ENCODE measurements around the gene CYBA.
A peak's percentile ranks its signal among the peaks of the same experiment; 100 is the strongest.

Gene CYBA

DNA sequence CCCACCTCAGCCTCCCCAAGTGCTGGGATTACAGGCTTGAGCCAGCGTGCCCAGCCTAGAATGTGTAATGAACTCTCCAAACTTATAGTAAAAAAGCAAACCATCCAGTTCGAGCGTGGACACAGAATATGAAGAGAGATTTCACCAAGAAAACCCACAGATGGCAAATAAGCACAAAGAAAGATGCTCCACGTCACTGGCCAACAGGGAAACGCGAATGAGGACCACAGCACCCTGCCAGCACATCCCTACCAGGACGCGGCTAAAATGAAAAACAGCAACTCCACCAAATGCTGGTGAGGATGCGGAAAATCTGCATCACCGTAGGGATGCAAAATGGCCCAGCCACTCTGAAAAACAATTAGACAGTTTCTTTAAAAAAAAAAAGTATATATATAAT is 10.6 kb upstream of the CYBA start:
- DNase-seq (ENCODE audit: low spot score), result no peak

DNA sequence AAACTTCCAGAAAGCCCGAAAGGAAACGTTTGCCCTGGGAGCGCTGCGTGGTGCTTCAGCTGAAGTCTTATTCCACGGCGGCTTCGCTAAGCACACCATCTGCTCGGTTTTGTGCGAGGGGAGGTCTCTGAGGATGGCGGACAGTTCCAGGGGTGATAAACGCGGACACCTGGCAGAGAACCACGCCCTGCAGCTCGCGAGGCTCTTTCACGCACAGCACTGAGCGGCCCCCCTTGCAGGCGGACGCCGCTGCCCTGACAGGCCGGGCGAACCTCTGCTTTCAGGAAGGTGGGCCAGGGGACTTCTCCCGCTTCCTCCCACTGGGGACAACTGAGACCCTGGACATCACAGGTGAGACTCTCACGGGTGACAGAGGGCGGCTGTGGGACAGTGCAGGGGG is 8.3 kb upstream of the CYBA start:
- DNase-seq (ENCODE audit: low spot score), result no peak

DNA sequence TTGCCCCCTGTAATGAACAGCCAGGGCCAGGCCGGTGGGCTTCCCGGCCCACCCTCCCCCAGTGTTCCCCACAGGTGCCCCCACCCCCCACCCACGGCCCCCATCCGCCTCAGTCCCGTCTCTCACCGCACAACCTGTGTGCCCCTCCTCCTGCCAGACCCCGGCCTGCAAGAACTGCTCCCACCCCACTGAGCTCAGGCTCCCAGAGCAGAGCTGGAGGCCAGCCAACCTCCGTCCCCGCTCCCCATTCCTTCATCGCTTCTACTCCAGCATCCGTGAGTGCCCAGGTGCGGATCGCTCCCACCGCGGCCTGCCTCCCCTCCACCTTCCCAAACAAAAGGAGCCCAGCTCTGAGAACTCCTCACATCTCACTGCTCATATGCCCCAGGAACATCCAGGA is 7.9 kb upstream of the CYBA start:
- DNase-seq (ENCODE audit: low spot score), result no peak

DNA sequence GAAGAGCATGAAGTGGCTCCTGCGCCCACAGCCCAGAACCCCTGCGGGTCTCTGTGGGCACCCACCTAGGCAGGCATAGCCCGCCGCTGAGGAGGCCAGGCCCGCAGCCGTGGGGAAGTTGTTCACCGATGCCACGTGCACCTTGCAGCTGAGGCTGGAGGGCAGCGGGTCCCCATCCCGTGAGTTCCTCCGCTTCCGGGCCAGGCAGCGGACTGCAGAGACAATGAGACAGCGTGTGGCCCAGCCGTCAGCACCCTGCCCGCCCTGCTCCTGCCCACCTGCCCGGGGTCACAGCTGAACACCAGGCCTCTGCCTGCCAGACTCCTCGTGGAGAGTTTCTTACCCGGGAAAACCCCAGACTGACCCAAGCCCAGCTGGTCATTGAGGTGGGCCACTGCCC is 6.5 kb upstream of the CYBA start:
- no peak for DNase-seq (ENCODE audit: low spot score)

DNA sequence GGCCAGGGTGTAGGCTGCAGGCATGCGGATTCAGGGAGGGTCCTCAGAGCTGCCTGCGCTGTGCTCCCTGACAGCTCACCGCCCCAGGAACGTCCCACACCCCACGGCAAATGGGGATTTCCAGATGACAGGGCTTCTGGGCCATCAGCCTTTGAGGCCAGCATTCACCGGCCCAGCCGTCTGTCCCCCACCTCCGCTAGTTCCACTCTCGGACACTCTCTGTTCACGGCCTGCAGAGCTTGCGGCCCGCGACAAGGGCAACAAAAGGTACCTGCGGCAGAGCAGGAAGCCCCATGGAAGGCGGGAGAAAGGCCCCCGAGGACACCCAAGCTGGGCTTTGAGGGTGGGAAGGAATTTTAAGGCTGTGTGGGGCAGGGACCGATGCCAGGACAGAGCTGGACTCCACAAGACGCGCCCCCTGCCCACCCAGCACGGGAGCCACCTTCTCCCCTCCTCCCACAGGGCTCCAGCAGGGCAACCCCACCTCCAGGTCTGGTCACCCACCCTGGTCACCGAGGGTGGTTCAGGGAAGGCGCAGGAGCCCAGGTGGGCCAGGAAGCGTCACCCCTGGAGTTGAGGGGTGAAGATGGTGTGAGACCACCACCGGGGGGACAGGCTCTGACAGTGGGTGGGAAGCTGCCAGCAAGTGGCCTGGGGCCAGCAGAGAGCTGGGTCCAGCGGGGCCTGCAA is 5.6 kb upstream of the CYBA start:
- no peak for DNase-seq (ENCODE audit: low spot score)

DNA sequence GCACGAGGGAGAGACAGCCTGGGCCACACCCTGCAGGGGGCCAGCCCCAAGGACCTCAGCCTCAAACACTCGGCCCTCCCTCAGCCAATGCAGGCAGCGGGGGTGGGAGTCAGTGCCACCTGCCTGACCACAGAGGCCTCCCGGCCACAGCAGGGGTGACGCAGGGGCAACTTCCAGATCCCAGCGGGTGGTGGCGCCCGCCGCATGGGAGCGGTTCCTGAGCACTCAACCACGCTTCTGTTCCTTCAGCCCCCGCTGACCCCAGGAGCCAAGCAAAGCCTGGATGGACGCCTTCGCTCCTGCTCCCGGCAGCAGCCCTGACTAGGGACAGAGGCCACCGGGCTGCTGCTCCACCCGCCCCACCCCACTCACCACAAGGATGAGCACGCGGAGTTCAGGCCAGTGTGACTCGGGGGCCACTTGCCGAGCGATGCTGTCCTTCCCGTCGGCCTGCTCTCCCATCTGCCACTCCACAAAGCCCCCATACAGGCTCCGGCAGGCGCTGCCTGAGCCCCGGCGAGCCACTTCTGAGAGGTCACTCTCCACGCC is 5.0 kb upstream of the CYBA start:
- DNase-seq (ENCODE audit: low spot score), result no peak

DNA sequence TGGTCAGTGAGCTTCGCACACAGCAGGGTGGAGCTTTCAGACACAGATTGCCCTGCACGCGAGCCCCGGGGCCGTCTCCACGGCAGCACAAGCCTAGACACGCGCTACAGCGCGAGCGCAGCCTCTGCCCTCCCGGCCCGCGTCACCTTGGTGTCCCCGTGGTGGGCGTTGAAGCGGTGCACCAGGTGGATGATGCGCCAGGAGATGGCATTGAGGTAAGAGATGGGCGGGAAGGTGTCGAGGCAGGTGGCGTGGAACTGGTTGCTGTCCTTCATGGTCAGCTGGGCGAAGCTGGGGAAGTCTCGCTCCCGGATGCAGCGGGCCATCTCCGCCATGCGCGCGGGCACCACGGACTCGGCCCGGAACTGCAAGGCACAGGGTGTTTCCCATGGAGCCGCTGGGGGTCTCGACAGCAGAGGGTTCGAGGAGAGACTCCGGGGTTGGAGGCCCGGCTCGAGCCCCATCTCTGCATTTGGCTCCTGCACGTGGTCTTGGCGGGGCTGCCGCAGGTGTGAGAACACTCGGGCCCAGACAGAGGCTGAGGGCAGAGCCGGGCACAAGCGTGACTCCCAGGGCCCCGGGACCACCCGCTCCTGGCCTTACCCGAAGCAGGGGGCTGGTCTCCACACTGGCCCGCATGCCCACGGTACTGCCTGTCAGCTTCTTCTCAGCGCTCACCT is 4.3 kb upstream of the CYBA start:
- DNase-seq (ENCODE audit: low spot score), result no peak

DNA sequence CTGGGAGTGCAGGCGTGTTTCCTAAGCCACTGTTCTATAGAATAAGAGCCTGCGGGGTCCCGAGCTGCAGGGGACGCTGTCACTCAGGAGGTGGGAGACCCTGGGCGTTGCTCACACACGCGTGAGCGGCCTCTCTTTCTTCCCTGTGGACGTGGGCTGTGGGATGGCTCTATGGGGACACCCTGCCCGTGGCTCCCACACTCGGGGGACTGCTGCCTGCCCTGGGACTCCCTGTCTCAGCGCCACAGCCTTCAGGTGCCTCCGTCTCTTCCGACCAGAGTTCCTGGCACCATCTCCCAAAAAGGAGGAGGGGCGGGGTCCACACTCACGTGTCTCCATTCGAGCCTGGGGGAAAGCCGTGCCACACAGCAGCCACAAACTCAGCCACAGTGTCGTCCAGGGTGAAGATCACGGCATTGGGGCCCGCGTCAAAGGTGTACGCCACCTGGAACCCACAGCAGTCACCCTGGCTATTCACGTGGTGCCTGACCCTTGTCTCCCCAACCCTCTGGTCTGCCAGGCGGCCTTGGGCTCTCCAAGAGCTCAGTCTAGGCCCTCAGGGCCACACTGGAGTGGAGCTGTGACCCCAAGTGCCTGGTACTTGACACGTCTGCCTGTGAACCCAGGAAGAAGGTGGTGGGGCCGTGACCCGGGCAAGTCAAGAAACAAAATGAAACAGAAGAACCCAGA is 3.7 kb upstream of the CYBA start:
- DNase-seq (ENCODE audit: low spot score), result no peak

DNA sequence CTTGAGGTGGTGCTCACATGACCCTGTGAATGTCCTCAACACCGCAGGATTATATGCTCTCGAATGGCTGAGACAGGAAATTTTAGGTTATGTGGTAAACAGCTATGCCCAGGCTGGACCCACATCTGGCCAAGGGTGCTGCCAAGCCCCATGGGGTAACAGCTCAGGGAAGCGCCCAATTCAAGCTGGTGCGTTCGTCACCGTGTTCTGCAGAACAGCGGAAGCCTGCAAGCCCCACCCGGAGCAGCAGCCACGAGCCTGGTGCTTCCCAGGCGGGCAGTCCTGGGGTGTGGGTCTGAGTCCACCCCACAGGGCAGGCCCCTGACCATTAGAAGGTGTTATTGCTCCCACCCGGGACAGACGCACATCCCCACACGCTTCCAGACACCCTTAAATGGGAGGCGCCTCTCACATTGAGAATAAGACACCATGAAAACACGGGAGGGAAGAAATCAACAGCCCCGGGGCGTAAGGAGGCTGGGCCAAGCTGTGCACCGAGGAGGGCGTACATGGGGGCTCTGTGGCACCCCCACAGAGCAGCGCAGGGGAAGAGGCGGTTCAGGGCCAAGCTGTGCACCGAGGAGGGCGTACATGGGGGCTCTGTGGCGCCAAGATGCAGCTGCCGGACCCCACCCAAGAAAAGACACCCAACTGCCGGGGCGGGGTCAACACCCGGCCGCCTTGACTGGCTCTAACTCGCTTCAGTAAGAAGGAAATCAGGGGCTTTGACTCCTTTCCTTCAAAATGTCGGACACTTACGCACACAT is 2.9 kb upstream of the CYBA start:
- no peak for DNase-seq (ENCODE audit: low spot score)

DNA sequence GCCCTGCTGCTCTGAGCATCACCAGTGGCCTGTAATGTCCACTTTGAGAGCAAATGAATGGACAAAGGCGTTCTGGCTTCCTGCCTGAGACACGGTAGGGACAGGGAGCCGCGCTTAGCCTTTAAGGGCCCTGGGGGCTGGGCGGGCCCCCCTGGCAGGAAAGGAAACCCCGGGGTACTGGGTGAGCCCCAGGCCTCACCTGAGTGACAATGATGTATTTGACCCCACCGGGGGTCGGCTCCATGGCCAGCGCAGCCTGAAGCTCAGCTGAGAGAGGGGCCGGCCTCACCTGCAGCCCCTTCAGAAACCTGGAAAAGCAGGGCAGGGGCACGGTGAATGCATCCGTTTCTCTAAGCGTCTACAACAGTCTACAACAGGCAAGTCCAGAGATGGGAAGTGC is 2.2 kb upstream of the CYBA start:
- no peak for DNase-seq (ENCODE audit: low spot score)

DNA sequence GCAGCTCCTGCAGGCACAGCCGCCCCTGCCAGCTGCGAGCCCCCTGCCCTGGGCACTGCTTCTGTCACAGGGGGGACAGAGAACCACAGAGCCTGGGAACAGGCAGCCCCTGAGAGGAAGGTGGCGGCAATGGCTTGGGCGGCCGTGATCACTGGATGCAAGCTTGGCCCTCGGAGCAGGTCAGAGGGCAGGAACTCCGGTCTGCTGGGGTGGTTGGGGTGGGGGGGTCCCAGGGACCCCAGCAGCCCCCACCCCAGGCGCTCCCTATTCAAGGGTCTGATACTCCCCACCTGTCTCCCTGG is 1.9 kb upstream of the CYBA start:
- no peak for DNase-seq (ENCODE audit: low spot score)

DNA sequence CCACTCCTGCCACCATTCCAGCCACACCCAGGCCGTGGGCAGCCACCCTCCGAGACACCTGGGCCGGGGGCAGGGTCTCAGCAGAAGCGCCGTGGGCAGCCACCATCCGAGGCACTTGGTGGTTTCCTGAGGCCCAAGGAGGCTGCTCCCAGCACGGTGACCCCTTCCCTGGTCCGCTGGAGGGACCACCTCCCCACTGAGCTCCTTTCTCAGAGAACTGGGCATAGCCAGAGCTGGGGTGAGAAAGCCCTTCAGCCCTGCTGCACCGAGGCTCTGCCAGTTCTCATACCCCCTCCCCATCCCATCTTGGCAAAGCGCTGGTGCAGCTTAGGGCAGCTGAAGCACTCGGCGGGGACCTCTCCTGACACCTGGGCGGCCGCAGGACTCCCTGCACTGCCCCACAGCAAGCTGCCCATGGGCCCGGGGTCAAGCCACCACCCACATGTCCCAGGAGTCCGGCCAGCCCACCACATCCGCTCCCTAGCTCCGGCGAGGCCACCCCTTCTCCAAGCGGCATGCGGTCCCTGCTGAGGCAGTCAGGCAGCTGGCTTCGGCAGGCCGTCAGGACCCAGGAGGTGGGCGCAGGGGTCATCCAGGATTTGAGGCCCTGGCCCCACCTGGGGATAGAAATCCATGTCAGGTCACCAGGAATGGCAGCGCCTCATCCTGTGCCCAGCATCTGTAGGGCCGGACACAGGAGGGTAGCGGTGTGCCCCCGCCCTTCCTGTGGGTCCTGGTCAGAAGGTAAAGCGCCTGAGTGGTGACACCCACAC is 1.3 kb upstream of the CYBA start:
- no peak for DNase-seq (ENCODE audit: low spot score)

DNA sequence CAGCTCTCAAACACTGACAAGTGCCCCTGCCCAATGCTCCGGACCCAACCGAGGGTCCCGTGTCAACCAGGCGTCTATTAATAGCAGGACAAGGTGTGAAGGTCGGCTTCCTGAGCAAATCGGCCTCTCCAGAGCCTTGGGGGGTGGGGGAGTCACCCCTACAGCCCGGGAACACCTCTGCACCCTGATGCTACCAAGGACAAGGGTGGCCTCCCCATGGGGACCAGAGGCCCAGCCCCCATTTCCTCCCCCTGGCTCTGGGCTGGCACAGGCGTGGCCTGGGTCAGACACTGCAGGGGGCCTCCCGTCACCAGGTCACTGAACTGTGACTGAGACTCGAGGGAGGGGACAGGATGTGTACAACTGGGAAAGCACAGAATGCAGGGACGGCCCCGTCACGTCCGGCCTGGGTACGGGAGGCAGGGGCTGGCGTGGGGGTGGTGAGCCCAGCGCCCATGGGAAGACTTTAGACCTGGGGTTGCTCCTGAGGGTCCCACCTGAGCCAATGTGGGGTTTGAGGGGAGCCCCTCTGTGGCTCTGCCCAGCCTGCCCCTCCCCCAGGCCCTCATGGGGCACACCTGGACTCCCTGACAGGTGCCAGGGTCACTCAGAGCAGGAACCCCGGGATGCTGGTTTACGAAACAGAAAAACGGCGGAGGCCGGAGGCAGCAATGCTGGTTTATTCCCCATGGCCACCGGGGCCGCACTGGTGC is 579 bp upstream of the CYBA start:
- DNase-seq (ENCODE audit: low spot score), result no peak

DNA sequence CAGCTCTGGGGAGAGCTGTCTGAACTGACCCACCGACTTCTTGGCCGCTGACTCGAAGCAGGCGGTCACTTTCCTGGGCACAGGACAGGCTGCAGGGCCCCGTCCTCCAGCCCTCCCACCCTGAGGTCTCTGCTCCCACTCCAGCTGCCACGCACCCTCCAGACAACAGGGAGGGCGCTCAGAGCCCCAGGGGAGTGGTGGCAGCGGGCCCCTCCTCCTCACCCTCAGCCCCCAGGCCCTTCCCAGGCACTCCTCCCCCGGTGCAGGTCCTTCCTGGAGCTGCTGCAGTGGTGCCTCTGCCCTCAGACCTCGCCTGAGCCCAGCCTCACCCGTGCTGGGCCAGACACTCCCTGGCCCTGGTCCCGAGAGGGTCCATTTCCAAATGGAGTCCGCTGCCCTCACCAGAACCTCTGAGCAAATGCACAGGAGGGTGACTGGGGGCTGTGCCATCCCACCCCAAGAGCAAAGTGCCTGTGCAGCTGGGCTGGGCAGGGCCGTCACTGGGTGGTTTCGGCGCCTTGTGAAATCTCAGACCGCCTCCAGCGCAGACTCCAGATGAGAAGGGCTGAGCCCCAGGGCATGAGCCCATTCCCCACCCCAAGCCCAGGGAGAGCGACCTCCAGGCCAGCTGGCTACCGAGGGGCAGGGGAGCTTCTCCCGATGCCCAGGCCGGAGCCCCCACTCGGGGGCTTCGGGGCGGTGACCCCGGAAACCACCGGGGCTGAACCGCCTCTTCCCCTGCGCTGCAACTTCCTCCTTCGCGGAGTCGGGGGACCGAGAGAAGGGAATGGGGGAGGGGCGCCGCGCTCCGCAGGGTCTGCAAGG is 717 bp downstream of the CYBA start:
- peak; percentile 64 for DNase-seq (ENCODE audit: low spot score)

DNA sequence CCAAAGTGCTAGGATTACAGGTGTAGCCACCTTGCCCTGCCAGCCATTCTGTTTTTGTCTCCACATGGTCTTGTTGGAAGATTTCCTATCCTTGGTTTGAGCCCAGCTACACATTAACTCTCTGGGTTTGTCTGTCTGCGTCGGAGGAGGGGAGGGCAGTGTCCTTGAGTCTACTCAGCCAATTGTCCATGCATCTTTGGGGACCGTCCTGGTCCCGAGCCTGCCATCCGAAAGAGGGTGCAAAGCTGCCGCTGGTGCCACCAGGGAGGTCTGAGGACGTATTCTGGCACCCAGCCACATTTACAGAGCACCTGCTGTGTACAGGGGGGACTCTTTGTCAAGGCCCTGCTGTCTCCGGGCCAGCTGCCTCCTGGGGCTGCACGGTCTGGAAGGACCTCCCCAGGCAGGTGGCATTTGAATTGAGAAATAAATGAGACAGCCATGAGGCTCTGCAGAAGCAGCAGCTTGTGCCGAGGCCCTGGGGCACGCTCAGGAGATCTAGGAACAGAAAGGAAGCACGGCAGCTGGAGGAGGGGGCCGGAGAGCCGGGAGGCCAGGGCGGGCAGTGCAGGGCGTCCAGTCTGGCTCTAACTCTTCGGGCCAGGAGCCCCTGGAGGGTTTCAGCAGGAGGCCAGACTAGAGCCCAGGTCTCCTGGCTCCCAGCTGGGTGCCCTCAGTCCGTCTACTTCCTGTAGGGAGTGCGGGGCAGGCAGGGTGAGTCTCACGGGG is 1.5 kb downstream of the CYBA start:
- no peak for DNase-seq (ENCODE audit: low spot score)

DNA sequence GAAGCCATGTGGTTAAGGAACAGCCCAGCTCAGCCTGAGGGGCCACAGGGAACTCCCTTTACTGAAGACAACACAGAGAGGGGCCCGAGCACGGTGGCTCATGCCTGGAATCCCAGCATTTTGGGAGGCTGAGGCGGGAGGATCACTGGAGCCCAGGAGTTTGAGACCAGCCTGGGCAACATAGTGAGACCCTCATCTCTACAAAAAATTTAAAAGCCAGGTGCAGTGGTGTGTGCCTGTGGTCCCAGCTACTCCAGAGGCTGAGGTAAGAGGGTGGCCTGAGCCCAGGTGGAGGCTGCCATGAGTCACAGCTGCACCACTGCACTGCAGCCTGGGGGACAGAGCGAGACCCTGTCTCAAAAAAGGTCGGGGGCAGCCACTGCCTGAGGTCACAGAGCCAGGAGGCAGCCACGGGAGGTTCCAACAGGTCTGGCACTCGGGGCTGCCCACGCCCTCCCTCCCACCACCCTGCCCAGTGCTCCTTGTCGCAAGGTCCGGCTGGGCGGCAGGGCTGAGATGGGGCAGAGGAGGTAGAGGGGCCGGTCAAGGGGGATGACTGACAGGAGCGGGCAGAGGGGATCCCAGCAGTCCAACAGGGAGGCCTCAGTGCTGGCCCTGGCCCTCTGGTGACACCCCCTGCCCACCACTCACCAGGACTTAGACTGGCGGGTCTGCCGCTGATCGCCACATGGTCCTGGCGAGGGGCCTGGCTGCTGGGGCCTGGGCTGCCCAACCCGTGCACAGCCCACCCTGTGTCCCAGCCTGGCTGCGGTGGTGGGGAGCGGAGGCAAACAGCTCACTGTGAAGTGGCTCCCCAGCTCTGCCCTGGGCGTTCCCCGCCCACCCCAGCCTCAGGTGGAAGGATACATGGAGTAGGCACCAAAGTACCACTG is 3.4 kb downstream of the CYBA start:
- DNase-seq (ENCODE audit: low spot score), result no peak

DNA sequence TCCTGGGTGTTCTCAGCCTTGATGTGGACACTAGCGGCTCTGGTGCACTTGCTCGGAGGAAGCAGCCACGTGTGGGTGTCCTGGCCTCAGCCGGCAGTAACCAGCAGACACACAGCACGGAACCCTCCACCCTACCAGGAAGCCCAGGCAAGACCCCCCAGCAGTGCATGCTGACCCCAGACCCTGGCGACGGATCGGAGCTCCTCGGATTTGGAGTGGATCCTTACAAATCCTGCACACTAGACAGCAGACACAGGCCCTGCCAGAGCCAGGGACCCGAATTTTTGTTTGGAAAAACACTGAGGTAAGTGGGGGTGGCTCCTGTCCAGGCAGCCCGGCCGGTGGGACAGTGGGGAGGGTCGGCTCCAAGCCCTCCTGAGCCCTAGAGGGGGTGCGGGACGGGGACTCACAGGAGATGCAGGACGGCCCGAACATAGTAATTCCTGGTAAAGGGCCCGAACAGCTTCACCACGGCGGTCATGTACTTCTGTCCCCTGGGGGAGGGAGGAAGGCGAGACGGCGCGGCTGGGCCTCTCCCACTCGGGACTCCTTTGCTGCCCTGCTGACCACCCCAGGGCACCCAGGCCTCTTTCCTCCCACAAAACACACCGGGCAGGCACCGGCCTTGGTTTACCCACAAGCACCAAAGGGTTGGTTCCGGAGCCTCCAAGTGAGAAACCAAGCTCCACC is 4.4 kb downstream of the CYBA start:
- no peak for DNase-seq (ENCODE audit: low spot score)

DNA sequence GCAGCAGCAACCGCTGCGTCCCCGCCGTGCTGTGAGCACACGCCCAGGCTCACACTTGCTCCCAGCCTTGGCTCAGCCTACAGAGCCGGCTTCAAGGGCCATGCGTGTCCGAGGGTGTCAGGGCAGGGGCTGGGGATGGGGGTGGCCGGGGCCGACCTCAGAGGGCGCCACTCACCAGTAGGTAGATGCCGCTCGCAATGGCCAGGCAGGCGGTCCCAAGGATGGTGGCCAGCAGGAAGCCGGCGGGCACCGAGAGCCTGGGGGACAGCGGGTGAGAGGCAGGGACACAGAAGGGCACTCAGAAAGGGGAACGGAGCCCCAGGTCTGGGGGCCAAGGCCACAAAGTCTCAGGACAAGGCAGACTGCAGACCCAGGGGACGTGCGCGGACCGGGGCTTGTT is 4.9 kb downstream of the CYBA start:
- DNase-seq (ENCODE audit: low spot score), result no peak
